Lower leg skin (tissue), 3 donors: ENCODE data around the gene SPAAR.

Source experiments
- CTCF ChIP-seq, 3 donors: fragments of 450-650 bp; IDR thresholded peaks; one replicate each; pipeline ENCODE4 v1.5.1; 2016; ENCODE audit warnings: antibody characterized with exemption in 3 of 3, mild to moderate bottlenecking in 3 of 3, moderate library complexity in 2 of 3
- POLR2A ChIP-seq, 2 donors: fragments of 450-650 bp; IDR thresholded peaks; one replicate each; pipeline ENCODE4 v1.6.1; 2016 to 2017; ENCODE audit warnings: antibody characterized with exemption in 2 of 2, mild to moderate bottlenecking in 1 of 2, moderate library complexity in 1 of 2

GRCh38 chr9:35863583-35863982 is 45.7 kb upstream of the SPAAR start:
- TF ChIP-seq CTCF (IDR thresholded peaks at IDR 0.05) (no peak), POLR2A (IDR thresholded peaks at IDR 0.05) (no peak)
